ENCODE measurements around the gene GRK5. TPM values are rescaled to one million over a fixed set of nuclear protein-coding genes. Genes with fewer than 3 reads are reported as not detected.

GRK5 gene
- total and polyA plus RNA-seq, 12 donors: 9.3 to 96.4 (median 21.5) TPM

GRCh38 chr10:119331061-119331460, 123.7 kb downstream of the GRK5 start:
- no peaks in the 10 kb centered on the region for H3K36me3 ChIP-seq (replicated peaks in 1 of 2)
- no peaks in the 10 kb centered on the region for H3K9me3 ChIP-seq (replicated peaks in 1 of 3)
- H3K4me3 ChIP-seq: no peak overlapping the region
- intact Hi-C loops (cut with DNase I): no loop called here
- peaks cover 0 to 9% of the 10 kb centered on the region in 2 donors for H3K4me1 ChIP-seq (replicated peaks in 1 of 2)
- peak overlapping the region in 1 of 5 donors; percentile 26 for H3K27ac ChIP-seq
- no peaks in the 10 kb centered on the region for H3K27me3 ChIP-seq
- DNase-seq: no peak
- 78 to 84% (median 82%) methylated on average over 10 to 15 of the region's 15 CpGs for WGBS, 4 donors
- TF ChIP-seq CTCF (IDR thresholded peaks at IDR 0.05): no peak
- TF ChIP-seq POLR2A (IDR thresholded peaks at IDR 0.05): no peak

GRCh38 chr10:119333146-119333792, 125.9 kb downstream of the GRK5 start:
- WGBS, 4 donors: 90 to 95% (median 92%) methylated on average over 8 of the region's 8 CpGs
- H3K4me1 ChIP-seq (replicated peaks in 1 of 2): peaks cover 0 to 19% of the 10 kb centered on the region in 2 donors
- TF ChIP-seq POLR2A (IDR thresholded peaks at IDR 0.05): no peak
- no peak for TF ChIP-seq CTCF (IDR thresholded peaks at IDR 0.05)
- no peak overlapping the region for H3K27ac ChIP-seq
- no peak for DNase-seq
- no peaks in the 10 kb centered on the region for H3K27me3 ChIP-seq
- H3K36me3 ChIP-seq (replicated peaks in 1 of 2): no peaks in the 10 kb centered on the region
- H3K4me3 ChIP-seq: no peak overlapping the region
- no peaks in the 10 kb centered on the region for H3K9me3 ChIP-seq (replicated peaks in 1 of 3)
- intact Hi-C loops (cut with DNase I): no loop called here

- peaks cover 0 to 23% of the 10 kb centered on the region in 2 donors for H3K4me1 ChIP-seq (replicated peaks in 1 of 2)
- H3K4me3 ChIP-seq: no peak overlapping the region
- H3K27me3 ChIP-seq: no peaks in the 10 kb centered on the region
- WGBS, 4 donors: 31 to 45% (median 35%) methylated on average over 8 to 10 of the region's 10 CpGs
- DNase-seq: peak; percentile 45 to 90 (median 75)
- intact Hi-C loops (cut with DNase I): no loop called here
- no peaks in the 10 kb centered on the region for H3K36me3 ChIP-seq (replicated peaks in 1 of 2)
- TF ChIP-seq CTCF (IDR thresholded peaks at IDR 0.05) (no peak), POLR2A (IDR thresholded peaks at IDR 0.05) (no peak)
- H3K27ac ChIP-seq: peak overlapping the region in 4 of 5 donors; percentile 23 to 90 (median 60)
- no peaks in the 10 kb centered on the region for H3K9me3 ChIP-seq (replicated peaks in 1 of 3)
These were observed 128.4 kb downstream of the GRK5 start for GRCh38 chr10:119335671-119336353.

- Histone ChIP-seq H3K36me3 (replicated peaks in 1 of 2) (no peaks in the 10 kb centered on the region), H3K4me3 (no peak overlapping the region), H3K27ac (peak overlapping the region in 2 of 5 donors; percentile 78 to 90), H3K4me1 (replicated peaks in 1 of 2) (peaks cover 0 to 31% of the 10 kb centered on the region in 2 donors), H3K27me3 (no peaks in the 10 kb centered on the region), H3K9me3 (replicated peaks in 1 of 3) (no peaks in the 10 kb centered on the region)
- TF ChIP-seq CTCF (IDR thresholded peaks at IDR 0.05) (no peak), POLR2A (IDR thresholded peaks at IDR 0.05) (no peak)
- peak; percentile 71 to 95 (median 90) for DNase-seq
- 45 to 65% (median 57%) methylated on average over 14 to 17 of the region's 17 CpGs for WGBS, 4 donors
- intact Hi-C loops (cut with DNase I): no loop called here
These were observed 129.2 kb downstream of the GRK5 start for GRCh38 chr10:119336599-119336998.
